ENCODE data around the gene KCNMA1. TPM values are rescaled to one million over a fixed set of nuclear protein-coding genes. Genes with fewer than 3 reads are reported as not detected.

Gene KCNMA1
- total RNA-seq, 2 donors from 2014 or later, result 29.1 to 37.9 TPM

DNA sequence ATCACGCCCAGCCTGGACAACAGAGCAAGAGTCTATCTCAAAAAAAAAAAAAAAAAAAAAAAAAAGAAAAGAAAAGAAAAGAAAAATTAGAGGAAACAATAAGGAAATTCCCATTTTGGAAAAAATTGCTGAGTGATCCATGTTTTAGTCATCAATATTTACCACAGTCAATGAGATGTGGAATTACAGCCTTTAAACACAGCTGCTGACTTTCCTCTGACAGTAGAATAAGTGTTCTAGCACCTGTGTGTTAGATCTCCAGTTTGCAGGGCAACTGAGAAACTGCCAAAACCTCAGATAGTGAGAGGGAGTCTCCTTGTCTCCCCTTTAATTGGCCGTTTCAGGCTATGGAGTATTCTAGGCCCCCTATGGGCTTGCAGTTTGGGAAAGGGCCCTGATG is 520.1 kb downstream of the KCNMA1 start:
- TF ChIP-seq CTCF (IDR thresholded peaks at IDR 0.05), result no peak
- no peak for TF ChIP-seq POLR2AphosphoS5 (IDR thresholded peaks at IDR 0.05)
- TF ChIP-seq POLR2A (IDR thresholded peaks at IDR 0.05), result no peak
- Histone ChIP-seq H3K27ac (no peak overlapping the region), H3K36me3 (no peaks in the 10 kb centered on the region), H3K4me3 (no peak overlapping the region), H3K9me3 (no peaks in the 10 kb centered on the region), H3K4me1 (replicated peaks) (no peaks in the 10 kb centered on the region), H3K27me3 (replicated peaks; ENCODE audit: insufficient read depth) (no peaks in the 10 kb centered on the region)
- intact Hi-C loops (cut with DNase I), result no loop called here
- 92% methylated on average over 2 of the region's 2 CpGs for WGBS
- DNase-seq (ENCODE audit: low spot score), result no peak

DNA sequence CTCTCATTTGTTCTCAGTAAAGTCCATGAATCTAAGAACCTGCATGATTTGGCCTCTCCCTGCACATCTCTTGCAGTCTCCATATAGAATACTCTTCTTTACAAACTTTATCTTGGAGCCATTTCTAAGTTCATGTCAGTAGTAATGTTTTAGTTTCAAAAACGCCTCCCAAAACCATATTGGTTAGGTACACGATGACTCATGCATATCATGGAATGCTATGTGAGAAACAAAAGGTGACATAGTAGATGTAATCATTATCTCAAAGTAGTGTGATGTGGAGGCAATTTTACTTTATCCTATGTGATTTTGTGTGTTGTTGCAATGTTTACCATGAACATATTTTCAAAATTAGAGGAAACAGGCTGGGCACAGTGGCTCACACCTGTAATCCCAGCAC is 520.7 kb downstream of the KCNMA1 start:
- TF ChIP-seq POLR2AphosphoS5 (IDR thresholded peaks at IDR 0.05), result no peak
- no peak for TF ChIP-seq CTCF (IDR thresholded peaks at IDR 0.05)
- intact Hi-C loops (cut with DNase I), result no loop called here
- Histone ChIP-seq H3K36me3 (no peaks in the 10 kb centered on the region), H3K27ac (no peak overlapping the region), H3K27me3 (replicated peaks; ENCODE audit: insufficient read depth) (no peaks in the 10 kb centered on the region), H3K4me1 (replicated peaks) (no peaks in the 10 kb centered on the region), H3K9me3 (no peaks in the 10 kb centered on the region), H3K4me3 (no peak overlapping the region)
- whole genome bisulfite sequencing, result 82% methylated on average over 2 of the region's 2 CpGs
- no peak for DNase-seq (ENCODE audit: low spot score)

DNA sequence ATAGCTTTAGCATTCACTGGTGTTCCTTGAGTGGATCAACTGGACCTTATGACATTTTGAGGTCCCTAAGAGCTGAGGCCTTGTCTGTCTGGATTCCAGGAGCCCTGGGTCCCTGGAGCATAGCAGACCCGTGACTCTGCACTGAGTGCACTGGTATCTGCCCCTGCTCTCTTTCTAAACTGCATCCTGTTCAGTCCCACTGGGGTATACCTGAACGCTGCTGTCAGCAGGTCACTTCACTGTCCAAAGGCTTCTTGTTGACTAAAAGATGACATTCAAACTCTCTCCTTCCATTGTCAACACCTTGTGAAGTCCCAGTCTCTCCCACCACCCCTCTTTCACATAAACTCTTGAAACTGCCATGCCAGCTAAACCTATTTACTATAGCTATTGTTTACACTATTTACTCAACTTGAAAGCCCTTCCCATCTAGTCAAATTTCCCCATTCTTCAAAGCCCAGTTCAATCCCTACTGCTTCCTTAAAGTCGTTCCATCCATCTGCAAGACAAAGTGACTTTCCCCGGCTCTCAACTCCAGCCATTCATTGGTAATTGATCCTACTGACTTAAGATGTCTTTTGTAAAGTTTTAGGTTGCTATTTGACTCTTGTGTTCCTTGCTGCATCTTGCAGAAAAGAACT is 523.3 kb downstream of the KCNMA1 start:
- no peak for TF ChIP-seq CTCF (IDR thresholded peaks at IDR 0.05)
- TF ChIP-seq POLR2AphosphoS5 (IDR thresholded peaks at IDR 0.05), result no peak
- no peak for TF ChIP-seq POLR2A (IDR thresholded peaks at IDR 0.05)
- Histone ChIP-seq H3K9me3 (no peaks in the 10 kb centered on the region), H3K36me3 (no peaks in the 10 kb centered on the region), H3K4me3 (no peak overlapping the region), H3K27ac (no peak overlapping the region), H3K27me3 (replicated peaks; ENCODE audit: insufficient read depth) (no peaks in the 10 kb centered on the region), H3K4me1 (replicated peaks) (no peaks in the 10 kb centered on the region)
- no peak for DNase-seq (ENCODE audit: low spot score)
- WGBS, result 81% methylated on average over 4 of the region's 4 CpGs
- intact Hi-C loops (cut with DNase I), result loop anchor here (5.0 kb wide), 2 partner anchors 112 to 857 kb away; no protein-coding TSS in a partner anchor

DNA sequence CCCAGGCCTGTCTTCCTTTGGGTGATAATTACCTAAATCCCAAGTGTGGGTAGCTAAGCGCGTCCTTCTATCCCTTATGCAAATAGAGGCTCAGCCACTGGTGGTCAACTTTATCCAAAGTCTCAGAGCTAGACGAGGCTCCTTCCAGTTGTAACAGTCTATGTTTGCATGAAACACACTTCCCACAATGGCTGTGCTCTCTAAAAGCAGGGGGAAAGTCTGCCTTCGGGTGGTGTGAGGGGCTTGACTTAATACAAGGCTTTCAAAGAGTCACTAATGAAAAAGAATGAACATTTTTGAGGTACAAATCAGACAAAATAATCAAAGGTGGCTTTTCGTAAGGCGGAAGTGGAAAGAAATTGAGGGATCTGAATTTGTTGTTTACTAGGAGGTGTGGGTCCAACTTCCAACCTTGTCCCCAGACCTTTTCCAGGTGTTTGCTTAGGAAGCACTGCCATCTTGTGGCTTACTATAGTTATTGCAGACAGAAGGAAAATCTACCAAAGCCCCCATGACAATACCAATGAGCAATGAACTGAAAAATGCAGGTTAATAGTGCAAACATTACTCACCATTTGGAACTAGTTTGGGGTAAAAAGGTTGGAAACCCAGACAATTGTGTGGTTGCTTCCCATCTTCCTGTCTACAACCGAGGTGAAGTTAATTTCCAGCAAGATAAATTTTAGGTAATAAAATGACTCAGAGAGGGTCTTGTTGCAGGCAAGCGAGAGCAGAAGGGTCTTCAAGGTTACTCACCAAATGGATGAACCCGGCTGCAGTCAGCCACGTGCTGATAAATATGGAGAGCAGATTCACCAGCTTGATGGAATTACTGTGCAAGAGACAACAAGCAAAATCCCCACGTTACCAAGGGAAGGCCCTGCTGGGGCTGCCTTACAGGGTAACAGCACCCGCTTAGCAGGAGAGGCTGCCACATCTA is 525.7 kb downstream of the KCNMA1 start:
- peak; percentile 4 for TF ChIP-seq POLR2AphosphoS5 (IDR thresholded peaks at IDR 0.05)
- peak; percentile 64 to 79 (median 78) for TF ChIP-seq CTCF (IDR thresholded peaks at IDR 0.05)
- no peak for TF ChIP-seq POLR2A (IDR thresholded peaks at IDR 0.05)
- no peak overlapping the region for H3K27ac ChIP-seq
- intact Hi-C loops (cut with DNase I), result loop anchor here (5.0 kb wide), 2 partner anchors 110 to 855 kb away; no protein-coding TSS in a partner anchor

More for the DNA sequence above, 525.7 kb downstream of the KCNMA1 start:
- Histone ChIP-seq H3K4me3 (no peak overlapping the region), H3K4me1 (replicated peaks) (no peaks in the 10 kb centered on the region), H3K9me3 (no peaks in the 10 kb centered on the region), H3K27me3 (replicated peaks; ENCODE audit: insufficient read depth) (no peaks in the 10 kb centered on the region), H3K36me3 (no peaks in the 10 kb centered on the region)
- WGBS, result 44% methylated on average over 12 of the region's 12 CpGs
- DNase-seq (ENCODE audit: low spot score), result no peak
